DND-41 (cell line): ENCODE measurements around the gene PIRT.
"Not testable (repeated sequence)": the region's sequence is repeated elsewhere in the genome, so short reads cannot be mapped to it uniquely, and the experiment has no call there.

Experiments used
- CTCF ChIP-seq: IDR thresholded peaks from 2 replicates; pipeline ENCODE4 v1.5.1; 2012; ENCODE audit warnings: borderline replicate concordance, low read length, moderate library complexity, mild to moderate bottlenecking; ENCODE audit not compliant: poor library complexity, severe bottlenecking; ENCODE audit errors: extremely low read depth
- EZH2 ChIP-seq: IDR thresholded peaks from 3 replicates; pipeline ENCODE4 v1.6.1; 2012; ENCODE audit warnings: borderline replicate concordance, low read depth, mild to moderate bottlenecking, moderate library complexity, low read length, inconsistent platforms; ENCODE audit not compliant: severe bottlenecking

- not testable (repeated sequence) for TF ChIP-seq CTCF, EZH2
Measured at GRCh38 chr17:10846636-10847035, 8.7 kb upstream of the PIRT start.
